Activated CD8-positive, alpha-beta memory T cell treated with anti-CD3 and anti-CD28 coated beads, Interleukin-2, amount 10 ng/mL, durations not matched to agents 7 days and 5 days (primary cell): ENCODE results near the gene MBTPS2. TPM values are rescaled to one million over a fixed set of nuclear protein-coding genes. Genes with fewer than 3 reads are reported as not detected.
"Not testable (repeated sequence)": the region's sequence is repeated elsewhere in the genome, so short reads cannot be mapped to it uniquely, and the experiment has no call there.

Experiments
- ATAC-seq: fragments of 150-1000 bp; cut with Tn5 transposase; one replicate; pipeline ENCODE4 v1.10.0; 2021; ENCODE audit warnings: moderate library complexity
- CTCF ChIA-PET: fragments of 350-600 bp; sonication (Branson Sonifier 250); formaldehyde crosslinking; loops from one replicate; lab custom pipeline; 2021; ENCODE audit warnings: antibody characterized with exemption; lab: Charles Lee
- DNase-seq: peaks from one replicate; pipeline ENCODE4 v3.0.0-alpha.2; 2020
- H3K27ac Mint-ChIP-seq: one replicate; pipeline ENCODE4 v1.8.0; 2021; ENCODE audit warnings: mild to moderate bottlenecking, mixed read lengths
- H3K27me3 Mint-ChIP-seq: one replicate; pipeline ENCODE4 v1.8.0; 2021; ENCODE audit warnings: mixed read lengths
- H3K36me3 Mint-ChIP-seq: one replicate; pipeline ENCODE4 v1.8.0; 2021; ENCODE audit warnings: mild to moderate bottlenecking, mixed read lengths
- H3K4me1 Mint-ChIP-seq: one replicate; pipeline ENCODE4 v1.8.0; 2021; ENCODE audit warnings: mixed read lengths
- H3K4me3 Mint-ChIP-seq: one replicate; pipeline ENCODE4 v1.8.0; 2021; ENCODE audit warnings: mild to moderate bottlenecking, moderate library complexity, mixed read lengths
- H3K9me3 Mint-ChIP-seq: one replicate; pipeline ENCODE4 v1.8.0; 2022; ENCODE audit warnings: low read depth, mixed read lengths
- total RNA-seq, 2 experiments: library from RNA; stranded (reverse); gene quantifications; one replicate each; pipeline ENCODE4 v1.2.3, GENCODE V29; 2021

MBTPS2 gene
- total RNA-seq, 2 experiments from 2014 or later: 6.0 to 8.9 TPM

DNA sequence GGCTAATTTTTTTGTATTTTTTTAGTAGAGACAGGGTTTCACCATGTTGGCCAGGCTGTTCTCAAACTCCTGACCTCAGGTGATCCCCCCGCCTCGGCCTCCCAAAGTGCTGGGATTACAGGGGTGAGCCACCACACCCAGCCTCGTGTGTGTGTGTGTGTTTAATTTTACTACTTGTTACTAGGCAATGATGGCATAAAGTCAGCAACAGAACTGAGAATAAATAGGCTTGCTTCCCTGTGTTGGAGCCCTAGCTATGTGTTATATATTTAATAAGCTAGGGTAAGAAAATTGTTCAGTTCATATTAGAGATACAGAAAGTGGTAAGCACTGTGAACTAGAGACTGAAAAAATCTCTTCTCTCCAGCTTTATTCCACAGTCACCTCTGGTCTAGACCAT, 34.8 kb downstream of the MBTPS2 start:
- H3K4me1 Mint-ChIP-seq: not testable (repeated sequence)

DNA sequence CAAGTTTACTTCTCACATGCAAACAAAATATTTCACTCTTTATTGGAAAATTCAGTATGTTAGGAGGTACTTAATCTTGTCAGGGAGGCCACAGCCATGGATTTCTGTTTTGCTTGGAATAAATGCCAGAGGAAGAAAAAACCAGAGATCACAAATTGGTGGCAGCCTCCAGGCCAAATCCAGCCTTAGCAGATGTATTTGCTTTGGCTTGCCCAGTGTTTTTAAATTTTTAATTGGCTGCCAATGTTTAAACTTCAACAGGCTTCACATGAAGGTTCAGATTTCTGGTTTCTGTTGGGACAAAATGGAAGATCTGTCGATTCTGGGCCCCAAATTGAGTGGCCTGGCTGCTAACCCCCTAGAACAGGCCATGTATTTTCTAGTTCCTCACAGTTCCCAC, 35.6 kb downstream of the MBTPS2 start:
- H3K9me3 Mint-ChIP-seq: no peaks in the 10 kb centered on the region
- H3K27ac Mint-ChIP-seq: no peak overlapping the region
- no peaks in the 10 kb centered on the region for H3K4me1 Mint-ChIP-seq
- no peak overlapping the region for H3K4me3 Mint-ChIP-seq
- ATAC-seq (no peak), DNase-seq (no peak)
- H3K27me3 Mint-ChIP-seq: no peaks in the 10 kb centered on the region
- H3K36me3 Mint-ChIP-seq: peaks cover 2% of the 10 kb centered on the region
- CTCF ChIA-PET: no interaction called here

More for the DNA sequence above, 34.8 kb downstream of the MBTPS2 start:
- H3K27ac Mint-ChIP-seq, H3K4me3 Mint-ChIP-seq, ATAC-seq, H3K9me3 Mint-ChIP-seq, DNase-seq, CTCF ChIA-PET, H3K36me3 Mint-ChIP-seq, H3K27me3 Mint-ChIP-seq: not testable (repeated sequence)

DNA sequence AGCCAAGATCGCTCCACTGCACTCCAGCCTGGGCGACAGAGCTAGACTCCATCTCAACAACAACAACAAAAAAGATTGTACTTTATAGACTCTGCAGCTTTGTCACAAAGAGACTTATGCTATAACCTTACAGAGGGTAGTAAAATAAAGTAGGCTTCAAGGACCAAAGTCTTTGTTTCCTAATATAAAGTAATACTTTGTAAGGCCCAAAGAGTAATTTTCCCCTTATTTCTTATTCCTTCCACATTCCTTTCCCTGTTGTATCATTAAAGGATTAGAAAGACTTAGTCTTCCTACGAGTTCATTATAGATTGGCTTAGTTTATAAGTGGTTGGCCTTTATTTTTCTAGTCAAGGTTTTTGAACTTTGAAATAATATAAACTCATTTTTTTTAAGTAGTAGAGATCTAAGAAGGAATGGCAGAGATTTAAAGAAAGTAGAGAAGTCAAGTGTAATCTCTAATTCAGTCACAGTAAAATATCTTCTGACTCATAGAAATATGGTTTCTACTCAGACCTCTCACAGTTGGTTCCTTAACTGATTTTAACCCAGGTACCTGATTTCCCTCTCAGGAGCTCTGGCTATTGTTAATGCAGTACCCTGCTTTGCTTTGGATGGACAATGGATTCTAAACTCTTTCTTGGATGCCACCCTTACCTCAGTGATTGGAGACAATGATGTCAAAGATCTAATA, 42.6 kb downstream of the MBTPS2 start:
- no peak overlapping the region for H3K4me3 Mint-ChIP-seq

DNA sequence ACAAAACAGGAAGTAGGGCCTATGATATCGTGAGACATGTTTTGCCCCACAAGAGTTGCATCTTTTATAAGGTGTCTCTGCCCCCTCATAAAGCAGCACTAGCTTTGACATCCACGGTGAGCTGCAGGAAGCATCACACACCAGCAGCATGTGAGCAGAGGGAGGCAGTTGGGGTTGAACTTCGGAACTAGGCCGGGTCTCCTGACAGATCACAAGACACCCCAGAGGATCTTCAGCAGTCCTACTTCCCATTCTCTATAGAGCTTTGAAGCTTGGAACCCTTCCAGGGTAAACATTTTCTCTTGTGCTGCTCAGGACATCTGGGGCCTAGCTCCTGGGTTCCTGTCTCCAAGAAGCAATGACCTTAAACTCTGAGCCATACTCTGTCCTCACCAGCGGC, 43.8 kb downstream of the MBTPS2 start:
- CTCF ChIA-PET: no interaction called here
- ATAC-seq: no peak
- H3K27me3 Mint-ChIP-seq: no peaks in the 10 kb centered on the region
- H3K27ac Mint-ChIP-seq: no peak overlapping the region
- no peak overlapping the region for H3K4me3 Mint-ChIP-seq
- no peaks in the 10 kb centered on the region for H3K4me1 Mint-ChIP-seq
- no peak for DNase-seq
- H3K36me3 Mint-ChIP-seq: peaks cover 13% of the 10 kb centered on the region
- no peaks in the 10 kb centered on the region for H3K9me3 Mint-ChIP-seq

More for the DNA sequence above, 42.6 kb downstream of the MBTPS2 start:
- H3K9me3 Mint-ChIP-seq: no peaks in the 10 kb centered on the region
- CTCF ChIA-PET: no interaction called here
- no peaks in the 10 kb centered on the region for H3K27me3 Mint-ChIP-seq
- no peak for ATAC-seq
- DNase-seq: no peak
- H3K27ac Mint-ChIP-seq: no peak overlapping the region
- H3K36me3 Mint-ChIP-seq: peaks cover 13% of the 10 kb centered on the region
- H3K4me1 Mint-ChIP-seq: no peaks in the 10 kb centered on the region

DNA sequence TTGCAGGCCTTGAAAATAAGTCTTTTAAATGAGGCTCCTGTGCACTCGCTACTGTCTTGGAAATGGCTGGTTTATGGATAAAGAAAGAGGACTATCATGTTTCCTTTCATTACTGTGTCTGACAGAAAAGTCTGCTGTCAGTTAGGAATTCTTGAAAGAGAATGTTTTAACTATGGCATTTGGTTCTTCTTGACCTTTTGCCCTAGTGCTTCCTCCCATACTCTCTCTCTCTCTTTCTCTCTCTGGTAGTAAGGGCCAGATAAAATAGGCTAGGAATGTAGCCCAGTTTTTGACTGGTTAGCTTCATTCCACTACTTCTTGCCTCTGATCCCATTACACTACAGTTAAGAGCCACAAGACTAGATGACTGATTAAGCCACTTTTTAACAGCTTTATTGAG, 46.2 kb downstream of the MBTPS2 start:
- ATAC-seq: no peak
- CTCF ChIA-PET: no interaction called here

DNA sequence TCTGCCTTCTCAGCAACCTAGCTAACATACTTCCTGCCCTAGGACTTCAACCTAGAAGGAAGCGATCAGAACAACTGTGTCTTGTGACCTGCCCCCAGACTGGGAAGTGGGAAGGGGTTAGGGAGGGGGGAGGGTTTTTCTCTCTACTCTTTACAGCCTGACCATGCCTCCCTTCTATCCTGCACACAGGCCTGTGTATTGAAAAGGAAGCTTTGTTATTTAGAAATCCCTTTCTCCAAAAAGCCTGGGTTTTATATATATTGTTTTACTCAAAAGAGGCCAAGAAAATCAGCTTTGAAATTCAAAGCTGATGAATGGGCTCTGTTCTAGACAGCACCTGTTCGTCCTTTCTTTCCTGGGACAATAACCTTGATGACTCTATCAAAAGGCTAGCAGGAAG, 65.9 kb downstream of the MBTPS2 start:
- CTCF ChIA-PET: interaction anchor here (0.9 kb wide), 1 partner anchor 9 kb away, joined by 5 read pairs; no protein-coding TSS in a partner anchor
- ATAC-seq (no peak), DNase-seq (no peak)
- Mint-ChIP-seq H3K36me3 (no peaks in the 10 kb centered on the region), H3K27ac (no peak overlapping the region), H3K4me3 (no peak overlapping the region), H3K9me3 (no peaks in the 10 kb centered on the region), H3K27me3 (no peaks in the 10 kb centered on the region), H3K4me1 (no peaks in the 10 kb centered on the region)

More for the DNA sequence above, 46.2 kb downstream of the MBTPS2 start:
- H3K4me1 Mint-ChIP-seq: no peaks in the 10 kb centered on the region
- no peak overlapping the region for H3K27ac Mint-ChIP-seq
- no peaks in the 10 kb centered on the region for H3K27me3 Mint-ChIP-seq
- peaks cover 10% of the 10 kb centered on the region for H3K36me3 Mint-ChIP-seq
- DNase-seq: no peak
- H3K4me3 Mint-ChIP-seq: no peak overlapping the region
- H3K9me3 Mint-ChIP-seq: no peaks in the 10 kb centered on the region

DNA sequence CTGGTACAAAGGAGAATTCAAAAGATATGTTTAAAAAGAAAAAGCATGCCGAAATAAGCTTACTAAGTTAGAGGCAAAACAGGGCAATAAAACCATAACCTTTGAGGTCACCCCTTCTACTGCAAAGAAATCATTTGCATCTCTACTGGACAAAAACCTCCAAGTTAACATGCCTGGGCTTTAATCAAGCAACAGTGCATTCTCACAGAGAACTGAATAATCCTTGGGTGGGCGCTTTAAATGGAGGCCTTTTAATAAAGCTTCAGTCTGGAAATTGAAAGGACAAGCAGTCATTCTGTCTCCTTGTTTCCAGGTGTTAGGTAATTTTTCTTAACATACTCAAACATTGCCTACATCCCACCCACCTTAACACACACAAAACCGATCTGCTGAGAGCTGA, 66.5 kb downstream of the MBTPS2 start:
- CTCF ChIA-PET: no interaction called here
- H3K36me3 Mint-ChIP-seq: no peaks in the 10 kb centered on the region
- no peak overlapping the region for H3K27ac Mint-ChIP-seq

DNA sequence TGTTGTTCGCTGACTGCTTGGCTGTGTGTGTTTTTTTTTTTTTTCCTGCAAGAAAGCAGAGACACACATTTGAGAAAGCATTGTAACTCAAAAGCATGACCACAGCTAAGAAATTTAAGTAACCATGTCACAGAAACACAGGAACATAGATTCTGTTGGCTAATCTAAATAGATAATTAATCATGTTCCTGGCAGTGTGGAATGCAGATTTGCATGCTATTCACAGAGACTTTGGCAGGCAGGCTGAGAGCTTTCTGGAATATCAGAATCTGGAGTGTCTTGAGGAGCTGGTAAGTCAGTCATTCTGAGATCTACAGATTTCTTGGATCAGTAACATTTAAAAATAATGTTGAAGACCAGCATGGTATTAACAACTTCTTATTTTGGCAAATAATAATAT, 67.8 kb downstream of the MBTPS2 start:
- Mint-ChIP-seq H3K9me3 (no peaks in the 10 kb centered on the region), H3K4me1 (no peaks in the 10 kb centered on the region), H3K27me3 (no peaks in the 10 kb centered on the region), H3K36me3 (no peaks in the 10 kb centered on the region), H3K4me3 (no peak overlapping the region), H3K27ac (no peak overlapping the region)
- ATAC-seq (no peak), DNase-seq (no peak)
- CTCF ChIA-PET: no interaction called here

More for the DNA sequence above, 66.5 kb downstream of the MBTPS2 start:
- H3K27me3 Mint-ChIP-seq: no peaks in the 10 kb centered on the region
- H3K4me3 Mint-ChIP-seq: no peak overlapping the region
- no peak for ATAC-seq
- no peaks in the 10 kb centered on the region for H3K4me1 Mint-ChIP-seq
- DNase-seq: no peak
- H3K9me3 Mint-ChIP-seq: no peaks in the 10 kb centered on the region

DNA sequence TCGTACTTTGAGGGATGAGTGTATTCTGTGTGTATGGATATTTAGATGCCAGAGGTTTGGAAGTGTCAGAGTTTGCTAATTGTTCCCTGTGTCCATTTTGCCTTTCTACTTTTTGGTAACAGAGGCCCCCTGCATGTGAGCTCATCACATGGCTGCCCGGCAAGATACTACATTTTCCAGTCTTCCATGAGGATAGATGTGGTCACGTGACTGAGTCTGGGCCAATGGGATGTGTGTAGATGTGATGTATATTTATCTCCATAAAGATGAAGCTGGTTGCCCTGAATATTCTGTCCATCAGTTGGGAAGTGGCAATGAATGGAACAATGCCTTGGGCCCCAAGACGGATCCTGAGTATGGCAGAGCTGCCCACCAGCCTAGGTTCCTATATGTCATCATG, 72.1 kb downstream of the MBTPS2 start:
- Mint-ChIP-seq H3K4me1 (no peaks in the 10 kb centered on the region), H3K9me3 (no peaks in the 10 kb centered on the region), H3K4me3 (no peak overlapping the region), H3K36me3 (no peaks in the 10 kb centered on the region), H3K27me3 (no peaks in the 10 kb centered on the region), H3K27ac (no peak overlapping the region)
- ATAC-seq (no peak), DNase-seq (no peak)
- CTCF ChIA-PET: no interaction called here

DNA sequence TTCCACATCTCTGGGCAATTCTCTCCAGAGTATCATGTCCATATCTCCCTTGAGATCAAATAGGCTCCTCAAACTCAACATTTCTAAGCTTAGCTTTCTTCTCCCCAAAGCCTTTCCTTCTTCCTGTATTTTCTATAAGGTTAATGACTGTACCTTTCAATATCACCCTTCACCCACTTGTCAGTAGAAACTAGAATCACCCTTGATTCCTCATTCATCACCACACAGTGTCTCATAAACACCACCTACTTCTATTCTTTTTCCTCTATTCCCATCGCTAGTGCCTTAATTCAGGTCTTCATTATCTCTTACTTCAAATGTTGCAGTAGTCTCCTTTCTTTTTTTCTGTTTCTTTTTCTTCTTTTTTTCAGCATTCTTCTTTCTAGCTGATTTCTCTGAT, 72.8 kb downstream of the MBTPS2 start:
- Mint-ChIP-seq H3K36me3 (no peaks in the 10 kb centered on the region), H3K27ac (no peak overlapping the region), H3K4me1 (no peaks in the 10 kb centered on the region), H3K27me3 (no peaks in the 10 kb centered on the region), H3K9me3 (no peaks in the 10 kb centered on the region), H3K4me3 (no peak overlapping the region)
- DNase-seq: no peak
- no peak for ATAC-seq
- CTCF ChIA-PET: no interaction called here

DNA sequence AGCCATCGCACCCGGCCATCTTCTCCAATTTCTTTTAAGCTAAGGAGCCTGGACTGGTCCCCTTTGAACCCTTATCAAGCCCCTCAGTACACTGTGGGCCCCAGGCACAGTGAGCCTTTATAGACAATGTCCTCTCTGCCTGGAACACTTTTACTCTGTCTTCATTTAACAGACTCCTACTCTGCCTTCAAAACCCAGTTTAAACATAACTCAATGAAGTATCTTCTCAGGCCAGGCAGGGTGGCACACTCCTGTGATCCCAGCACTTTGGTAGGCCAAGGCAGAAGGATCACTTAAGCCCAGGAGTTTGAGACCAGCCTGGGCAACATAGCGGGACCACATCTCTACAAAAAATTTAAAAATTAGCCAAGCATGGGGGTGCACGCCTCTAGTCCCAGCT, 73.6 kb downstream of the MBTPS2 start:
- DNase-seq (no peak), ATAC-seq (no peak)
- CTCF ChIA-PET: no interaction called here
- Mint-ChIP-seq H3K27ac (no peak overlapping the region), H3K27me3 (no peaks in the 10 kb centered on the region), H3K9me3 (no peaks in the 10 kb centered on the region), H3K4me3 (no peak overlapping the region), H3K36me3 (no peaks in the 10 kb centered on the region), H3K4me1 (no peaks in the 10 kb centered on the region)

DNA sequence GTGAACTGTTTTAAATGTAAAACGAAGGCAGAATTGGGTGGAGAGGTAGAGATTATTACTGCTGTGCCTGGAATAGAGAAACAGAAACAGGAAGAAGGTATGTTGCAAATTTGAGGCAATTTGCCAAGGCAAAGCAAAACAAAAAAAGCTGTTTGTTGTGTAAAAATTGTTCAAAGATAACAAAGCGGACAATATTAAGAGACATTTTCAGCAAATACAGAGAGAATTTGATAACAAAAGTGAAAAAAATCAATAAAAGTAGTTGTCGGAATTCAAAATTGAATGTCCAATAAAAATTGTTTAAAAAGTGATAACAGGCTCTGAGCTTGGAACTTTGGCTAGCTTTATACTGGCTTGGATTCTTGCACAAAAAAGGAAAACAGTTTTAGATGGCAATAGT, 86.7 kb downstream of the MBTPS2 start:
- DNase-seq: no peak
- CTCF ChIA-PET: no interaction called here
- Mint-ChIP-seq H3K36me3 (peaks cover 12% of the 10 kb centered on the region), H3K4me1 (peaks cover 34% of the 10 kb centered on the region), H3K4me3 (peak overlapping the region; percentile 15), H3K27me3 (no peaks in the 10 kb centered on the region), H3K9me3 (no peaks in the 10 kb centered on the region), H3K27ac (peak overlapping the region; percentile 46)
- ATAC-seq: no peak

DNA sequence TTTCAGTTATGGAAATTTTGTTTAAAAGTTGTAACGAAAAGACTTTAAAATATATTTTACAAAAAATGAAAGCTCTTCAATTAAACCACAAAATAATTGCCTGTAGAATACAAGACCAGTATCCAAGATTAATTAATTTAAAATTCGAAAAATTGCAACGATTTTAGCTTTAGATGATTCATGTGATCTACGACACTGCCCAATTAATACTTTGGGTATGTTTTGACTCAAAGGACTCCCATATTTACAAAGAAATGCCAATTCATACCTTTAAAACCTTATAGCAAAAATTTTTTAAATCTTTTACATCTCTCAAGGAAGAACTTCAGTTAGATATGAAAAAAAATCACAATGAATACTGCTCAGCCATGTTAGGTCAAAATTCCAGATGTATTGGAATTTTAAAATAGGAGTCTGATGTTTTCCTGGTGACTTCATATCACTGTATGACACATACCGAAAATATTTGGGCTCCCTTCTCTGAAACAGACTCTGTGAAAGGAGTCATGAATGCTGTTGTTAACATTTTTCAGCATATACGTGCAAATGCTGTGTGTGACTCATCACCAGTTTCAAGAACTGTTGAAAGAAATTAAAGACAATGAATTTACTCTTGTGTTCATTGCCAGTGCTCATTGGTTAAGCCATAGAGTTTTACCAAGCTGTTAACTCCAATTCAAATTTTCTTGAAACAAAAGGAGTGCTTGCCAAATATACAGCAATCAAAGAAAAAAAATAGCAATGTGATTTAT, 87.3 kb downstream of the MBTPS2 start:
- DNase-seq: no peak
- H3K4me3 Mint-ChIP-seq: no peak overlapping the region
- CTCF ChIA-PET: no interaction called here

DNA sequence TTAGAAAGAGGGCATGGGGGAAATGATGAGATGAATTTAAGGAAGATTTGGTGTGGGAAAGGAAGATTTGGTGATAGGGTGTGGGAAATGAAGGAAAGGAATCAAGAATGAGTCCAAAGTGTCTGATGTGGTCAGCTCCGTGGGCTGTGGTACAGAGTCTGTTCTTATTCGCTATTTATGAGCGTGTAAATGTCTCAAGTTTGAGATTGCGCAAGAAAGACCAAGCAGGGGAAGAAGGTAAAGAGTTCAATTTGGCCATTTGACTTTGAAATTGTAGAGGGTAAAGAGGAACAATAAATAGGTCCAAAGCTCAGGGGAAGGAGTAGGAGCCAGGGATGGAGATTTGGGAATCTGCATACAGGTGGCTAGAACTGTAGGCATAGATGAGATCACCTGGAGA, 89.8 kb downstream of the MBTPS2 start:
- Mint-ChIP-seq H3K9me3 (no peaks in the 10 kb centered on the region), H3K4me1 (peaks cover 43% of the 10 kb centered on the region), H3K27me3 (no peaks in the 10 kb centered on the region), H3K36me3 (peaks cover 10% of the 10 kb centered on the region), H3K4me3 (no peak overlapping the region), H3K27ac (peak overlapping the region; percentile 36)
- CTCF ChIA-PET: no interaction called here
- DNase-seq: no peak
- ATAC-seq: no peak

More for the DNA sequence above, 87.3 kb downstream of the MBTPS2 start:
- Mint-ChIP-seq H3K4me1 (peaks cover 37% of the 10 kb centered on the region), H3K36me3 (peaks cover 12% of the 10 kb centered on the region), H3K9me3 (no peaks in the 10 kb centered on the region), H3K27ac (peak overlapping the region; percentile 70), H3K27me3 (no peaks in the 10 kb centered on the region)
- ATAC-seq: peak; percentile 83
